GM12892 (cell line): ENCODE results near the gene CFHR5.
A peak's percentile ranks its signal among the peaks of the same experiment; 100 is the strongest.

ENCODE experiments used
- DNase-seq: peaks from one replicate; pipeline ENCODE4 v3.0.0; 2011; ENCODE audit not compliant: insufficient read length
- FAIRE-seq: peaks from 2 replicates; lab custom pipeline; 2011; peaks lifted over from hg19 to GRCh38; lab: Jason Lieb, UNC
- POLR2A ChIP-seq: IDR thresholded peaks from 2 replicates; pipeline ENCODE4 v1.6.1; 2011; ENCODE audit warnings: low read depth, low read length, control low read depth
- POLR2AphosphoS5 ChIP-seq: IDR thresholded peaks from 2 replicates; pipeline ENCODE4 v1.6.1; 2011; ENCODE audit warnings: low read depth, low read length, control low read depth
- TAF1 ChIP-seq: IDR thresholded peaks from 2 replicates; pipeline ENCODE4 v1.6.1; 2011; ENCODE audit warnings: low read depth, mild to moderate bottlenecking, control low read depth, low read length, borderline replicate concordance

CFHR5 gene

GRCh38 chr1:197036861-197037260 is 59.5 kb downstream of the CFHR5 start:
- DNase-seq (no peak), FAIRE-seq (no peak)
- no peak for TF ChIP-seq POLR2A
- TF ChIP-seq TAF1 = no peak
- no peak for TF ChIP-seq POLR2AphosphoS5

GRCh38 chr1:197041486-197042353 is 64.4 kb downstream of the CFHR5 start:
- FAIRE-seq = peak; percentile 38

GRCh38 chr1:197042676-197043341 is 65.5 kb downstream of the CFHR5 start:
- DNase-seq (no peak), FAIRE-seq (no peak)
- TF ChIP-seq POLR2AphosphoS5 (no peak), TAF1 (no peak), POLR2A (no peak)

More at GRCh38 chr1:197041486-197042353, 64.4 kb downstream of the CFHR5 start:
- TF ChIP-seq TAF1 (no peak), POLR2AphosphoS5 (no peak), POLR2A (no peak)
- no peak for DNase-seq

GRCh38 chr1:197049100-197049499 is 71.7 kb downstream of the CFHR5 start:
- DNase-seq (no peak), FAIRE-seq (no peak)
- TF ChIP-seq TAF1 (no peak), POLR2AphosphoS5 (no peak), POLR2A (no peak)
